ENCODE measurements around the gene TBXAS1. TPM values are rescaled to one million over a fixed set of nuclear protein-coding genes. Genes with fewer than 3 reads are reported as not detected.
A peak's percentile ranks its signal among the peaks of the same experiment; 100 is the strongest.

Gene TBXAS1
- total and polyA plus RNA-seq, 4 donors, result 4.1 to 22.4 (median 12.2) TPM

- Histone ChIP-seq H3K9me3 (ENCODE audit: control insufficient read depth in 4 of 4, low read length in 3 of 4) (no peaks in the 10 kb centered on the region), H3K9ac (ENCODE audit: low read depth in 1 of 2, low read length in 2 of 2) (no peak overlapping the region), H3K36me3 (ENCODE audit: control insufficient read depth in 4 of 4, insufficient read depth in 3 of 4, low read depth in 1 of 4, low read length in 3 of 4) (no peaks in the 10 kb centered on the region), H3K27ac (ENCODE audit: low read depth in 1 of 2, low read length in 2 of 2) (no peak overlapping the region), H3K4me1 (ENCODE audit: control insufficient read depth in 4 of 4, insufficient read depth in 4 of 4, low read length in 3 of 4) (peaks cover 0 to 2% (median 0%) of the 10 kb centered on the region in 4 donors), H3K4me3 (ENCODE audit: low read depth in 1 of 3, low read length in 3 of 3) (no peak overlapping the region), H3K27me3 (ENCODE audit: control insufficient read depth in 4 of 4, insufficient read depth in 4 of 4, low read length in 3 of 4) (no peaks in the 10 kb centered on the region)
- TF ChIP-seq EGR1 (IDR thresholded peaks at IDR 0.05; ENCODE audit: low read depth in 2 of 2) (peak in 1 of 2 donors; percentile 12), HNF4A (conservative IDR thresholded peaks at IDR 0.05) (no peak), JUND (IDR thresholded peaks at IDR 0.05) (no peak), TAF1 (conservative IDR thresholded peaks at IDR 0.05) (no peak), SP1 (IDR thresholded peaks at IDR 0.05) (no peak), NR2F2 (IDR thresholded peaks at IDR 0.05) (peak; percentile 49), FOXA2 (IDR thresholded peaks at IDR 0.05) (no peak), RAD21 (IDR thresholded peaks at IDR 0.05) (peak in 1 of 2 donors; percentile 9), RXRA (IDR thresholded peaks at IDR 0.05) (no peak)
- TF ChIP-seq, protein P1, sequence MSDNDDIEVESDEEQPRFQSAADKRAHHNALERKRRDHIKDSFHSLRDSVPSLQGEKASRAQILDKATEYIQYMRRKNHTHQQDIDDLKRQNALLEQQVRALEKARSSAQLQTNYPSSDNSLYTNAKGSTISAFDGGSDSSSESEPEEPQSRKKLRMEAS (IDR thresholded peaks at IDR 0.05), result peak; percentile 30
- WGBS, result 72% methylated on average over 5 of the region's 5 CpGs
- no peak for DNase-seq (ENCODE audit: low spot score)
Measured at GRCh38 chr7:139887992-139888481, 59.0 kb downstream of the TBXAS1 start.

GRCh38 chr7:139889186-139889871, 60.3 kb downstream of the TBXAS1 start:
- Histone ChIP-seq H3K27ac (ENCODE audit: low read depth in 1 of 2, low read length in 2 of 2) (no peak overlapping the region), H3K4me1 (ENCODE audit: control insufficient read depth in 4 of 4, insufficient read depth in 4 of 4, low read length in 3 of 4) (peaks cover 0 to 2% (median 0%) of the 10 kb centered on the region in 4 donors), H3K4me3 (ENCODE audit: low read depth in 1 of 3, low read length in 3 of 3) (no peak overlapping the region), H3K27me3 (ENCODE audit: control insufficient read depth in 4 of 4, insufficient read depth in 4 of 4, low read length in 3 of 4) (no peaks in the 10 kb centered on the region), H3K9ac (ENCODE audit: low read depth in 1 of 2, low read length in 2 of 2) (no peak overlapping the region), H3K36me3 (ENCODE audit: control insufficient read depth in 4 of 4, insufficient read depth in 3 of 4, low read depth in 1 of 4, low read length in 3 of 4) (no peaks in the 10 kb centered on the region), H3K9me3 (ENCODE audit: control insufficient read depth in 4 of 4, low read length in 3 of 4) (no peaks in the 10 kb centered on the region)
- DNase-seq (ENCODE audit: low spot score), result no peak
- 91% methylated on average over 5 of the region's 5 CpGs for WGBS
- TF ChIP-seq YY1 (IDR thresholded peaks at IDR 0.05), result no peak
- TF ChIP-seq RAD21 (IDR thresholded peaks at IDR 0.05), result no peak
- no peak for TF ChIP-seq TAF1 (conservative IDR thresholded peaks at IDR 0.05)
- TF ChIP-seq FOXA2 (IDR thresholded peaks at IDR 0.05), result no peak
- TF ChIP-seq CTCF (IDR thresholded peaks at IDR 0.05; ENCODE audit: low read depth, low read length, missing input control), result no peak
- TF ChIP-seq HNF4A (conservative IDR thresholded peaks at IDR 0.05), result no peak
- TF ChIP-seq JUND (IDR thresholded peaks at IDR 0.05), result no peak
- TF ChIP-seq REST (IDR thresholded peaks at IDR 0.05), result no peak
- no peak for TF ChIP-seq RXRA (IDR thresholded peaks at IDR 0.05)
- no peak for TF ChIP-seq NR2F2 (IDR thresholded peaks at IDR 0.05)
- TF ChIP-seq, protein P1 (IDR thresholded peaks at IDR 0.05), result no peak
- no peak for TF ChIP-seq FOXA1 (IDR thresholded peaks at IDR 0.05)
- TF ChIP-seq ZBTB33 (IDR thresholded peaks at IDR 0.05), result no peak
- no peak for TF ChIP-seq SP1 (IDR thresholded peaks at IDR 0.05)
- TF ChIP-seq ATF3 (IDR thresholded peaks at IDR 0.05), result no peak
- TF ChIP-seq HNF4G (IDR thresholded peaks at IDR 0.05), result no peak
- no peak for TF ChIP-seq GABPA (IDR thresholded peaks at IDR 0.05 in 1 of 2, conservative IDR thresholded peaks at IDR 0.05 in 1 of 2)

All from liver (tissue), 9 donors.